ENCODE data around the gene ALG12. TPM values are rescaled to one million over a fixed set of nuclear protein-coding genes. Genes with fewer than 3 reads are reported as not detected.

Gene ALG12
- total and polyA plus RNA-seq, 8 donors, result 2.3 to 30.7 (median 9.0) TPM

DNA sequence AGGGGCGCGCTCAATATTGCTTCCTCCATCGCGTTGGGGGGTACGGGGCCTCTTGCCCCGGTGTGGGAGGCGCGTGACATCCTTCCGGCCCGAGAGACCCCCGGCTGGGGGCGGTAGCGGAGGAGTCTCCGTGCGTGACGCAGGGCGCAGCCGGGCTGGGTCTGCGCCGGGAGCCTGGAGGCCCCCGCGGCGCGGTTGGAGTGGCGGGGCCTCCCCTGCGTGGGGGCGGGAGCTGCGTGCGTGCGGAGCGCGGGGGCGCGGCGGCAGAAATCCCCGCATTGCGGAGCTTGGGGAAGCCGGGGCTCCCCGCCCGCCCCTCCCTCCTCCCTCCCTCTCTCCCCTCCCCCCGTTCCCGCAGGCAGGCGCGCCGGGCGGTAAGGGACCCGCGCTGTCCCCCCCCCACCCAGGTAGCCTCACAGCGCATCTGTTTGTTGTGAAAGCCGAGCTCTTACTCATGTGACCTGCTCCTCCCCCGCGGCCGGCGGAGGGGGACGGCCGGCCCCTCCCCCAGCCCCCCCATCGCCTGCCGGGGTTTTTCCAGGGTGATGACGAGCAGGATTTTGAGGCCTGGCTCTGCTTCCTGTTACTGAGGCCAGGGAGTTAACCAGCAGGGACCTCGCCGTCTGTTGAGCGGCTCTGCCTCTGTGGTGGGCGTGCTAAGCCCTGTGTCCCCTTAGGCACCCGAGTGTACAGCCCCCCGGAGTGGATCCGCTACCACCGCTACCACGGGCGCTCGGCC, 43.9 kb upstream of the ALG12 start:
- TF ChIP-seq EP300 (IDR thresholded peaks at IDR 0.05), result no peak
- TF ChIP-seq POLR2A (IDR thresholded peaks at IDR 0.05), result peak in 2 of 4 donors; percentile 26 to 47
- TF ChIP-seq POLR2AphosphoS5 (IDR thresholded peaks at IDR 0.05), result peak; percentile 42 to 76 (median 75)
- Histone ChIP-seq H3K27me3 (no peaks in the 10 kb centered on the region), H3K27ac (peak overlapping the region; percentile 94 to 98 (median 98)), H3K4me3 (peak overlapping the region; percentile 81 to 99 (median 88)), H3K36me3 (peaks cover 35 to 43% (median 39%) of the 10 kb centered on the region in 4 donors), H3K4me1 (peaks cover 55 to 75% (median 74%) of the 10 kb centered on the region in 4 donors), H3K9me3 (no peaks in the 10 kb centered on the region)
- peak; percentile 88 to 95 for DNase-seq
- 1 to 3% (median 3%) methylated on average over 19 to 68 of the region's 70 CpGs for WGBS, 5 donors
- intact Hi-C loops (cut with DNase I; ENCODE audit: low total_unique reads), result no loop called here

DNA sequence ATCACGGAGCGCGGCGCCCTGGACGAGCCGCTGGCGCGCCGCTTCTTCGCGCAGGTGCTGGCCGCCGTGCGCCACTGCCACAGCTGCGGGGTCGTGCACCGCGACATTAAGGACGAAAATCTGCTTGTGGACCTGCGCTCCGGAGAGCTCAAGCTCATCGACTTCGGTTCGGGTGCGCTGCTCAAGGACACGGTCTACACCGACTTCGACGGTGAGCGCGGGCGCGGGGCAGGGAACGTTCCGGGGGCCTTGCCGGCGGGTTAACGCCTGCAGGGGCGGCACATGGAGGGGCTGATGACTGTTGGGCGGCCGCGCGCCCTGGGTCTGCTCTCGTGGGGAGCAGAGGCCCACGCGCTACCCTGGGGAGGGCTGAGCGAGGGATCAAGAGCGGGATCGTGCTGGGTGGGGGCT, 43.4 kb upstream of the ALG12 start:
- 1 to 4% (median 2%) methylated on average over 18 to 49 of the region's 49 CpGs for WGBS, 5 donors
- no peak for TF ChIP-seq POLR2A (IDR thresholded peaks at IDR 0.05)
- TF ChIP-seq EP300 (IDR thresholded peaks at IDR 0.05), result no peak
- peak in 2 of 3 donors; percentile 53 to 55 for TF ChIP-seq POLR2AphosphoS5 (IDR thresholded peaks at IDR 0.05)
- TF ChIP-seq, protein P1, sequence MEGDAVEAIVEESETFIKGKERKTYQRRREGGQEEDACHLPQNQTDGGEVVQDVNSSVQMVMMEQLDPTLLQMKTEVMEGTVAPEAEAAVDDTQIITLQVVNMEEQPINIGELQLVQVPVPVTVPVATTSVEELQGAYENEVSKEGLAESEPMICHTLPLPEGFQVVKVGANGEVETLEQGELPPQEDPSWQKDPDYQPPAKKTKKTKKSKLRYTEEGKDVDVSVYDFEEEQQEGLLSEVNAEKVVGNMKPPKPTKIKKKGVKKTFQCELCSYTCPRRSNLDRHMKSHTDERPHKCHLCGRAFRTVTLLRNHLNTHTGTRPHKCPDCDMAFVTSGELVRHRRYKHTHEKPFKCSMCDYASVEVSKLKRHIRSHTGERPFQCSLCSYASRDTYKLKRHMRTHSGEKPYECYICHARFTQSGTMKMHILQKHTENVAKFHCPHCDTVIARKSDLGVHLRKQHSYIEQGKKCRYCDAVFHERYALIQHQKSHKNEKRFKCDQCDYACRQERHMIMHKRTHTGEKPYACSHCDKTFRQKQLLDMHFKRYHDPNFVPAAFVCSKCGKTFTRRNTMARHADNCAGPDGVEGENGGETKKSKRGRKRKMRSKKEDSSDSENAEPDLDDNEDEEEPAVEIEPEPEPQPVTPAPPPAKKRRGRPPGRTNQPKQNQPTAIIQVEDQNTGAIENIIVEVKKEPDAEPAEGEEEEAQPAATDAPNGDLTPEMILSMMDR (IDR thresholded peaks at IDR 0.05), result no peak
- no peaks in the 10 kb centered on the region for H3K9me3 ChIP-seq
- peak overlapping the region; percentile 94 to 98 (median 98) for H3K27ac ChIP-seq
- peaks cover 35 to 43% (median 39%) of the 10 kb centered on the region in 4 donors for H3K36me3 ChIP-seq
- peaks cover 49 to 75% (median 70%) of the 10 kb centered on the region in 4 donors for H3K4me1 ChIP-seq
- no peaks in the 10 kb centered on the region for H3K27me3 ChIP-seq
- H3K4me3 ChIP-seq, result peak overlapping the region; percentile 81 to 99 (median 88)
- no peak for DNase-seq
- intact Hi-C loops (cut with DNase I; ENCODE audit: low total_unique reads), result no loop called here

DNA sequence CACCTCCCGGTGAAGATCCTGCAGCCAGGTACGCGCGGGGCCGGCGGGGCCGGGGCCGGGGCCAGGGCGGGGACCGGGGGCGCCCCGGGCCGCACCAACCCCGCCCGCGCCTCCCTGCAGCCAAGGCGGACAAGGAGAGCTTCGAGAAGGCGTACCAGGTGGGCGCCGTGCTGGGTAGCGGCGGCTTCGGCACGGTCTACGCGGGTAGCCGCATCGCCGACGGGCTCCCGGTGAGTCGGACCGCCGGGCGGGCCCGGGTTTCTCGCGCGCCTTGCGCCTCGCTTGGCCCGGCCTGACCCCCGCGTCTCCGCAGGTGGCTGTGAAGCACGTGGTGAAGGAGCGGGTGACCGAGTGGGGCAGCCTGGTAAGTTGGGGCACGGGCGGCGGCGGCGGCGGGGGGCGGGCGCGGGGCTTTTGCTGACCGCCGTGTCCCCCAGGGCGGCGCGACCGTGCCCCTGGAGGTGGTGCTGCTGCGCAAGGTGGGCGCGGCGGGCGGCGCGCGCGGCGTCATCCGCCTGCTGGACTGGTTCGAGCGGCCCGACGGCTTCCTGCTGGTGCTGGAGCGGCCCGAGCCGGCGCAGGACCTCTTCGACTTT, 42.9 kb upstream of the ALG12 start:
- H3K4me3 ChIP-seq, result peak overlapping the region; percentile 81 to 99 (median 88)
- intact Hi-C loops (cut with DNase I; ENCODE audit: low total_unique reads), result no loop called here
- no peaks in the 10 kb centered on the region for H3K9me3 ChIP-seq
- H3K4me1 ChIP-seq, result peaks cover 44 to 74% (median 70%) of the 10 kb centered on the region in 4 donors
- TF ChIP-seq POLR2AphosphoS5 (IDR thresholded peaks at IDR 0.05) (no peak), EP300 (IDR thresholded peaks at IDR 0.05) (no peak), POLR2A (IDR thresholded peaks at IDR 0.05) (no peak)
- TF ChIP-seq, protein P1 (IDR thresholded peaks at IDR 0.05), result no peak
- 0 to 1% (median 1%) methylated on average over 11 to 82 of the region's 84 CpGs for WGBS, 5 donors
- peaks cover 35 to 43% (median 39%) of the 10 kb centered on the region in 4 donors for H3K36me3 ChIP-seq
- peak overlapping the region; percentile 94 to 98 (median 98) for H3K27ac ChIP-seq
- no peaks in the 10 kb centered on the region for H3K27me3 ChIP-seq
- DNase-seq, result peak; percentile 44 to 82

DNA sequence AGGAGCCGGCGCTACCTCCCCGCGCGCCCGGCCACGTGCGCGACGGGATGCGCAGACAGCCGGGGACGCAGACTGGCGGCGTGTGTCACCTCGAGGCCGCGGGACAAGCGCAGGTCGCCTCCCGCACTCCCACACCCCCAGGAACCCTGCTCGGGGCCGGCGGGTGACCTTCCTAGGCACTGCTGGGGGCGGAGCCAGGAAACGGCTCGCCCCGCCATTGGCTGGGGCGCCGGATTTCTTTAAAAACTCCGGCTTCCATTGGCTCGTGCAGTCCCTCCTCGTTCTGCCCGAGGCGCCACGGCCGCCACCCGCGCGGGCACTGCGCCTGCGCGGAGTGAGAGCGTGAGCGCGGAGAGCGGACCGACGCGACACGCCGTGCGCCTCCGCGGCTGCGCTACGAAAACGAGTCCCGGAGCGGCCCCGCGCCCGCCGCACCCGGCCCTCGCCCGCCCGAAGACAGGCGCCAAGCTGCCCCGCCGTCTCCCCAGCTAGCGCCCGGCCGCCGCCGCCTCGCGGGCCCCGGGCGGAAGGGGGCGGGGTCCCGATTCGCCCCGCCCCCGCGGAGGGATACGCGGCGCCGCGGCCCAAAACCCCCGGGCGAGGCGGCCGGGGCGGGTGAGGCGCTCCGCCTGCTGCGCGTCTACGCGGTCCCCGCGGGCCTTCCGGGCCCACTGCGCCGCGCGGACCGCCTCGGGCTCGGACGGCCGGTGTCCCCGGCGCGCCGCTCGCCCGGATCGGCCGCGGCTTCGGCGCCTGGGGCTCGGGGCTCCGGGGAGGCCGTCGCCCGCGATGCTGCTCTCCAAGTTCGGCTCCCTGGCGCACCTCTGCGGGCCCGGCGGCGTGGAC, 42.1 kb upstream of the ALG12 start, which contains the start of gene PIM3:
Gene PIM3 (plus strand): TSS at position 614 of the 846 bp plus-strand sequence. CDS start 176 bp downstream, at position 790.
- TF ChIP-seq POLR2A (IDR thresholded peaks at IDR 0.05) (peak in 2 of 4 donors; percentile 47 to 89), POLR2AphosphoS5 (IDR thresholded peaks at IDR 0.05) (peak; percentile 28 to 98 (median 96)), EP300 (IDR thresholded peaks at IDR 0.05) (no peak)
- TF ChIP-seq, protein P1 (IDR thresholded peaks at IDR 0.05), result no peak

More for the DNA sequence above, 42.1 kb upstream of the ALG12 start, which contains the start of gene PIM3:
- Histone ChIP-seq H3K36me3 (peaks cover 30 to 41% (median 38%) of the 10 kb centered on the region in 4 donors), H3K27ac (peak within 1 kb of the TSS; percentile 94 to 98 (median 98)), H3K4me1 (peaks cover 37 to 73% (median 69%) of the 10 kb centered on the region in 4 donors), H3K4me3 (peak within 1 kb of the TSS; percentile 81 to 99 (median 88)), H3K27me3 (no peaks in the 10 kb centered on the region), H3K9me3 (no peaks in the 10 kb centered on the region)
- intact Hi-C loops (cut with DNase I; ENCODE audit: low total_unique reads), result no loop called here
- 0 to 1% (median 0%) methylated on average over 14 to 137 of the region's 137 CpGs for WGBS, 5 donors
- peak; percentile 97 to 98 for DNase-seq

All from stomach (tissue), 9 donors.